NCI-H2107 (cell line): ENCODE data around the gene ATP9B.
"Not testable (repeated sequence)": the region's sequence is repeated elsewhere in the genome, so short reads cannot be mapped to it uniquely, and the experiment has no call there.

Experiments used
- DNase-seq: peaks from one replicate; lab custom pipeline; 2025; lab: John Stamatoyannopoulos, UW

Gene ATP9B

GRCh38 chr18:79365701-79366100, 296.5 kb downstream of the ATP9B start:
- DNase-seq: no peak

GRCh38 chr18:79366177-79367094, 297.2 kb downstream of the ATP9B start:
- peak; percentile 30 for DNase-seq

- no peak for DNase-seq
These were observed 298.3 kb downstream of the ATP9B start for GRCh38 chr18:79367480-79367879.

- no peak for DNase-seq
These were observed 298.8 kb downstream of the ATP9B start for GRCh38 chr18:79367989-79368388.

GRCh38 chr18:79368681-79369080, 299.5 kb downstream of the ATP9B start:
- DNase-seq: no peak

- DNase-seq: no peak
These were observed 302.4 kb downstream of the ATP9B start for GRCh38 chr18:79371561-79372121.

GRCh38 chr18:79372461-79372860, 303.3 kb downstream of the ATP9B start:
- DNase-seq: no peak

GRCh38 chr18:79372991-79373390, 303.8 kb downstream of the ATP9B start:
- no peak for DNase-seq

- DNase-seq: no peak
These were observed 304.5 kb downstream of the ATP9B start for GRCh38 chr18:79373736-79374135.

GRCh38 chr18:79374408-79375171, 305.4 kb downstream of the ATP9B start:
- DNase-seq: no peak

- DNase-seq: no peak
These were observed 306.4 kb downstream of the ATP9B start for GRCh38 chr18:79375441-79376154.

- DNase-seq: not testable (repeated sequence)
These were observed 307.5 kb downstream of the ATP9B start for GRCh38 chr18:79376661-79377060.

GRCh38 chr18:79377187-79377891, 308.1 kb downstream of the ATP9B start:
- DNase-seq: no peak

- peak; percentile 15 for DNase-seq
These were observed 309.5 kb downstream of the ATP9B start for GRCh38 chr18:79378536-79379250.

- no peak for DNase-seq
These were observed 310.2 kb downstream of the ATP9B start for GRCh38 chr18:79379251-79379905.

GRCh38 chr18:79379931-79380815, 311.0 kb downstream of the ATP9B start:
- DNase-seq: no peak

GRCh38 chr18:79380816-79381806, 311.9 kb downstream of the ATP9B start:
- peak; percentile 46 for DNase-seq

- no peak for DNase-seq
These were observed 312.7 kb downstream of the ATP9B start for GRCh38 chr18:79381811-79382311.
